ENCODE data around the gene LNX1.

The LNX1 gene

DNA sequence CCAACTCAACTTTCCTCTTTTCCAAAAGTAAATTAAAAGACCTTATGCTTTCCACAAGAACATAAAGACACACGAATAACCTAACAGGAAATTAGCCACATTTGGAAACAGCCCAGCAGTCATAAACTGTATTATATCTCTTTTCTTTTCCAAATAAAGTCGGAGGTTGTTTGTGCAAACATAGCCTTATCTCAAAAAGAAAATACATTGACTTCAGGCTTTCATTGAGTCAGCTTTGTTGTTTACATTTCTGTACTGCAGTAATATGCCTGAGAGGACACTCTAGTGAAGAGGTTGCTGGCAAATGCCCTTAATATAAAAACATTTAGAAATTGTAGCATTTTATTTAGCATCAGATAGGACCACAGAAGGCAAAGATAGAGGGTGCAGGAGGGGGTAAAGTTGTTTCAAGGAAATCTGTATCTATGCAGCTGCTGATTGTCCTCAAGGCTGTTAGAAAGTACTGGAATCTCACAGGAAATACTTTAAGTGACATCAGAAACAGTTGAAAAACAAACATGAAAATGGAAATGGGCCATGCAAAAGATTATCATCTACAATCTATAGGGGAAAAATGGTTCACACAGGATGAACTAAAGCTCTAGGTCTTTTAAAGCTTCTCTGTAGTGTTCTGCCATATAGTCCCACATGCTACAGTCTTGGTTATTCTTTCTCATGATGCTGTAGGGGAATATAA, 14.5 kb downstream of the LNX1 start:
- TF ChIP-seq, protein P1, sequence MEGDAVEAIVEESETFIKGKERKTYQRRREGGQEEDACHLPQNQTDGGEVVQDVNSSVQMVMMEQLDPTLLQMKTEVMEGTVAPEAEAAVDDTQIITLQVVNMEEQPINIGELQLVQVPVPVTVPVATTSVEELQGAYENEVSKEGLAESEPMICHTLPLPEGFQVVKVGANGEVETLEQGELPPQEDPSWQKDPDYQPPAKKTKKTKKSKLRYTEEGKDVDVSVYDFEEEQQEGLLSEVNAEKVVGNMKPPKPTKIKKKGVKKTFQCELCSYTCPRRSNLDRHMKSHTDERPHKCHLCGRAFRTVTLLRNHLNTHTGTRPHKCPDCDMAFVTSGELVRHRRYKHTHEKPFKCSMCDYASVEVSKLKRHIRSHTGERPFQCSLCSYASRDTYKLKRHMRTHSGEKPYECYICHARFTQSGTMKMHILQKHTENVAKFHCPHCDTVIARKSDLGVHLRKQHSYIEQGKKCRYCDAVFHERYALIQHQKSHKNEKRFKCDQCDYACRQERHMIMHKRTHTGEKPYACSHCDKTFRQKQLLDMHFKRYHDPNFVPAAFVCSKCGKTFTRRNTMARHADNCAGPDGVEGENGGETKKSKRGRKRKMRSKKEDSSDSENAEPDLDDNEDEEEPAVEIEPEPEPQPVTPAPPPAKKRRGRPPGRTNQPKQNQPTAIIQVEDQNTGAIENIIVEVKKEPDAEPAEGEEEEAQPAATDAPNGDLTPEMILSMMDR (IDR thresholded peaks at IDR 0.05; ENCODE audit: low read length, missing control alignments) = no peak
- DNase-seq (ENCODE audit: low read depth) = peak; percentile 55
- H3K4me3 ChIP-seq (replicated peaks; ENCODE audit: low read depth, low read length) = no peak overlapping the region

DNA sequence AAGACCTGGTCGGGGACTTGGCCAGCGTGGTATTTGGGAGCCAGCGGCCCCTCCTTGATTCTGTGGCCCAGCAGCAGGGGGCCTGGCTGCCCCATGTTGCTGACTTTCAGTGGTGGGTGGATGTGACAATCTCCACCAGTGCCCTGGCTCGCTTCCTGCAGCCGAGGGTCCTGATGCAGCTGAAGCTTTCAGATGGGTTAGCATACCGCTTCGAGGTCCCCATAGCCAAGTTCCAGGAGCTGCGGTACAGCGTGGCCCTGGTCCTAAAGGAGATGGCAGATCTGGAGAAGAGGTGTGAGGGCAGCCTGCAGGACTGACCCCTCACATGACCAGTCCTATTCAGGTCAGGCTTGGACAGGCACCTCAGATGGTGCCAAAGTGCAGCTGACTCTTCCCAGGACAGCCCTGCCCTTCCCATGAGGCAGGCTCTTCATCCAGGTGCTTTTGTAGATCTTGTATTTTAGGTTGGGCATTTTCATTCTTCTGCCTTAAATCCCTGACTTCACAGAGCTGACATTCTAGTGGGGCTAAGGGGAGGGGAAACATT, 15.1 kb downstream of the LNX1 start:
- TF ChIP-seq, protein P1 (IDR thresholded peaks at IDR 0.05; ENCODE audit: low read length, missing control alignments) = no peak
- DNase-seq (ENCODE audit: low read depth) = no peak
- H3K4me3 ChIP-seq (replicated peaks; ENCODE audit: low read depth, low read length) = no peak overlapping the region

DNA sequence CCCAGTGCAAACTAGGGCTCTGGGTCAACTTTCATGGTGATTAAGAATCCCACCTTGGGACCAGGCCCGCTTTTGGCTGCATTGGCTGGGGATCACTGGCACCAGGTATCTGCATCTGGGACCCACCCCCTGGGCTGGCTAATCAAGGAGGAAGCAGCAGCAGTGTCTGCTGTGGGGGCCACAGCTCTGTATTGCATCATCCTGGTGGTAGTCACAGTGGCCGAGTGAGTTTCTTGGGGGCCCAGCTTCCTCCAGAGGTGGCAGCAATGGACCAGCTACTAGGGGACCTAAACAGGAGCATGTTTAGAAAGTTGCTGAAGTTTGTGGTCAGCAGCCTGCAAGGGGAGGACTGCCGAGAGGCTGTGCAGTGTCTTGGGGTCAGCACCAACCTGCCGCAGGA, 15.7 kb downstream of the LNX1 start:
- TF ChIP-seq, protein P1 (IDR thresholded peaks at IDR 0.05; ENCODE audit: low read length, missing control alignments) = no peak
- DNase-seq (ENCODE audit: low read depth) = no peak
- H3K4me3 ChIP-seq (replicated peaks; ENCODE audit: low read depth, low read length) = no peak overlapping the region

DNA sequence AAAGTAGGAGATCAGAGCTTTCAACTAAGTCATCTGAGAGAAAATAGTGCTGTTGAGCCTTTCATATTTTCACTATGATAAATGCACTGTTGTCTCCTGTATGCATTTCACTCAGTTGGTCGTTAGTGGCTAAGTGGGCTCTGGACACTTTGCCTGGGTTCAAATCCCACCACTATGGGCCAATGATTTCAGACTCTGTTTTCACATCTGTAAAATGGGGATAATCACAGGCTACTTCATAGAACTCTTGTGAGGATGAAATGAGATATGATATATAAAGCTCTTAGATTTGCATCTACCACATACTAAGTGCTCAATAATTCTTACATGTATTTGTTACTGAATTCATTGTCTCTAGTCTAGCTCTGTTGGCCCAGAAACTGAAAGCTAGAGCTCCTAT, 16.8 kb downstream of the LNX1 start:
- DNase-seq (ENCODE audit: low read depth) = no peak
- TF ChIP-seq, protein P1 (IDR thresholded peaks at IDR 0.05; ENCODE audit: low read length, missing control alignments) = no peak
- H3K4me3 ChIP-seq (replicated peaks; ENCODE audit: low read depth, low read length) = no peak overlapping the region

DNA sequence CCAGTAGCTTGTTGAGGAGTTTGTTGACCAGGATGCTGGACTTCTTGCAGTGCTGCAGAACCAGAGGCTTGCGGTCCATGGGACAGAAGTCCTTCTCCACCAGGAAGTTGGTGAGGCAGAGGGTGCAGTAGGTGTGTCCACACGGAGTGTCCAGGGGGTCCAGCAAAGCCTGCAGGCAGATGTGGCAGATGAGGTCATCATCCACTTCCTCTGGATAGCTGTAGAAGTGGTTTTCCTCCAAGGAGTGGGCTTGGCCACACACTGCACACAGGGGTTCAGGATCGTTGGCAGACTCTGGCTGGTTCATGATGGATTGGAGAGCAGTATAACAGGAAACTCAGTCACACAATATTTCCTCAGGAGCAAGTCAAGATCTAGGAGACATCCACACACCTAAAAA, 17.6 kb downstream of the LNX1 start:
- TF ChIP-seq, protein P1 (IDR thresholded peaks at IDR 0.05; ENCODE audit: low read length, missing control alignments) = no peak
- peak; percentile 14 for DNase-seq (ENCODE audit: low read depth)
- no peak overlapping the region for H3K4me3 ChIP-seq (replicated peaks; ENCODE audit: low read depth, low read length)

DNA sequence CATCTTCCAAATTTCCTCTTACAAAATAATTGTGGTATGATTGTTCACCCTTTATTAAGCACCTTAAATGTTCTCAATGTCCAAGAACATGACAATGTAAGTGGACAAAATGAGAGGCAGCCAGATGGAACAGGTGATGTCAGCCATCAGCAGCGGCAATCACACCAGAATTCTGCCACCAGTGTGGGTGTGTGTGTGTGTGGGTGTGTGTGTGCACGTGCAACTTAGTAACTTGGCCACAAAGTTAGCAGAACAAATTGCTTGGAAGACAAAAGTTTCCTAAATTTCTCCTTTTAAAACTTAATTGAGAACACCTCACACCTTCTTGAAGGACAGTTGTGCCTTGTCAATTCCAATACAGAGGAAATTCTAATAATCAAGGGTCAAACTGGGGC, 18.7 kb downstream of the LNX1 start:
- TF ChIP-seq, protein P1 (IDR thresholded peaks at IDR 0.05; ENCODE audit: low read length, missing control alignments) = no peak
- H3K4me3 ChIP-seq (replicated peaks; ENCODE audit: low read depth, low read length) = no peak overlapping the region
- DNase-seq (ENCODE audit: low read depth) = no peak
